HAP-1 (cell line): ENCODE measurements around the gene EPHX1.

Source experiments
- DNase-seq, 2 experiments: peaks; one replicate each; pipeline ENCODE4 v3.0.0-alpha.2; 2016 to 2020; ENCODE audit warnings: low spot score in 2 of 2
- H3K27me3 ChIP-seq: fragments of 250-450 bp; sonication (Bioruptor Pico); 2 replicates; pipeline ENCODE4 v1.5.1; 2020; ENCODE audit warnings: low read depth, mild to moderate bottlenecking, moderate library complexity
- H3K36me3 ChIP-seq: fragments of 250-450 bp; sonication (Bioruptor Pico); replicated peaks from 2 replicates; pipeline ENCODE4 v1.5.1; 2020; ENCODE audit warnings: mild to moderate bottlenecking
- H3K4me1 ChIP-seq: fragments of 250-450 bp; sonication (Bioruptor Pico); 2 replicates; pipeline ENCODE4 v1.5.1; 2020; ENCODE audit warnings: mild to moderate bottlenecking
- H3K4me3 ChIP-seq: fragments of 250-450 bp; sonication (Bioruptor Pico); 2 replicates; pipeline ENCODE4 v1.5.1; 2020; ENCODE audit warnings: mild to moderate bottlenecking, moderate library complexity
- H3K9me3 ChIP-seq: fragments of 250-450 bp; sonication (Bioruptor Pico); 2 replicates; pipeline ENCODE4 v1.5.1; 2020; ENCODE audit warnings: mild to moderate bottlenecking, moderate library complexity
- in situ Hi-C: fragments of 300-500 bp; cut with MboI; formaldehyde crosslinking; loops from 3 replicates; pipeline ENCODE4 v1.14.3; 2020; ENCODE audit warnings: low sequenced_read_pairs, inconsistent platforms, mixed read lengths

EPHX1 gene

GRCh38 chr1:225846331-225847310 is 36.7 kb downstream of the EPHX1 start:
- Histone ChIP-seq H3K27me3 (no peaks in the 10 kb centered on the region), H3K36me3 (peaks cover 12% of the 10 kb centered on the region), H3K4me3 (no peak overlapping the region), H3K4me1 (no peaks in the 10 kb centered on the region), H3K9me3 (no peaks in the 10 kb centered on the region)
- no peak for DNase-seq
- in situ Hi-C loops, result no loop called here

- in situ Hi-C loops, result no loop called here
- no peaks in the 10 kb centered on the region for H3K4me1 ChIP-seq
- H3K36me3 ChIP-seq, result peaks cover 12% of the 10 kb centered on the region
- H3K4me3 ChIP-seq, result no peak overlapping the region
- H3K9me3 ChIP-seq, result no peaks in the 10 kb centered on the region
- no peaks in the 10 kb centered on the region for H3K27me3 ChIP-seq
- DNase-seq, result no peak
These were observed 37.7 kb downstream of the EPHX1 start for GRCh38 chr1:225847610-225848009.

- Histone ChIP-seq H3K4me1 (no peaks in the 10 kb centered on the region), H3K9me3 (no peaks in the 10 kb centered on the region), H3K4me3 (no peak overlapping the region), H3K36me3 (peaks cover 12% of the 10 kb centered on the region), H3K27me3 (no peaks in the 10 kb centered on the region)
- in situ Hi-C loops, result no loop called here
- no peak for DNase-seq
These were observed 38.4 kb downstream of the EPHX1 start for GRCh38 chr1:225848030-225848955.

GRCh38 chr1:225849925-225850324 is 40.0 kb downstream of the EPHX1 start:
- in situ Hi-C loops, result no loop called here
- H3K4me1 ChIP-seq, result no peaks in the 10 kb centered on the region
- DNase-seq, result peak in 1 of 2 experiments; percentile 57
- no peaks in the 10 kb centered on the region for H3K27me3 ChIP-seq
- no peak overlapping the region for H3K4me3 ChIP-seq
- H3K36me3 ChIP-seq, result peaks cover 13% of the 10 kb centered on the region
- no peaks in the 10 kb centered on the region for H3K9me3 ChIP-seq

GRCh38 chr1:225850370-225850769 is 40.4 kb downstream of the EPHX1 start:
- in situ Hi-C loops, result no loop called here
- Histone ChIP-seq H3K4me1 (no peaks in the 10 kb centered on the region), H3K4me3 (no peak overlapping the region), H3K27me3 (no peaks in the 10 kb centered on the region), H3K36me3 (peaks cover 16% of the 10 kb centered on the region), H3K9me3 (no peaks in the 10 kb centered on the region)
- DNase-seq, result no peak

GRCh38 chr1:225851805-225852204 is 41.9 kb downstream of the EPHX1 start:
- H3K4me1 ChIP-seq, result no peaks in the 10 kb centered on the region
- DNase-seq, result no peak
- in situ Hi-C loops, result no loop called here

GRCh38 chr1:225852413-225853124 is 42.6 kb downstream of the EPHX1 start:
- DNase-seq, result no peak
- Histone ChIP-seq H3K4me1 (peaks cover 1% of the 10 kb centered on the region), H3K27me3 (no peaks in the 10 kb centered on the region), H3K9me3 (no peaks in the 10 kb centered on the region), H3K36me3 (peaks cover 7% of the 10 kb centered on the region; the same call in 1 of the 2 replicates), H3K4me3 (no peak overlapping the region)
- in situ Hi-C loops, result no loop called here

More at GRCh38 chr1:225851805-225852204, 41.9 kb downstream of the EPHX1 start:
- Histone ChIP-seq H3K36me3 (peaks cover 8% of the 10 kb centered on the region), H3K27me3 (no peaks in the 10 kb centered on the region), H3K9me3 (no peaks in the 10 kb centered on the region), H3K4me3 (no peak overlapping the region)

GRCh38 chr1:225853441-225853840 is 43.5 kb downstream of the EPHX1 start:
- in situ Hi-C loops, result no loop called here
- H3K4me1 ChIP-seq, result peaks cover 7% of the 10 kb centered on the region
- no peak for DNase-seq
- H3K27me3 ChIP-seq, result no peaks in the 10 kb centered on the region
- no peaks in the 10 kb centered on the region for H3K9me3 ChIP-seq
- H3K4me3 ChIP-seq, result no peak overlapping the region
- peaks cover 9% of the 10 kb centered on the region; the same call in 1 of the 2 replicates for H3K36me3 ChIP-seq

GRCh38 chr1:225855503-225856300 is 45.8 kb downstream of the EPHX1 start:
- Histone ChIP-seq H3K9me3 (no peaks in the 10 kb centered on the region), H3K27me3 (no peaks in the 10 kb centered on the region), H3K36me3 (peaks cover 10% of the 10 kb centered on the region), H3K4me1 (peaks cover 7% of the 10 kb centered on the region), H3K4me3 (no peak overlapping the region)
- in situ Hi-C loops, result no loop called here
- DNase-seq, result no peak

GRCh38 chr1:225857256-225857655 is 47.3 kb downstream of the EPHX1 start:
- peaks cover 7% of the 10 kb centered on the region for H3K4me1 ChIP-seq
- no peaks in the 10 kb centered on the region for H3K27me3 ChIP-seq
- H3K36me3 ChIP-seq, result peaks cover 22% of the 10 kb centered on the region
- no peak for DNase-seq
- H3K4me3 ChIP-seq, result no peak overlapping the region
- no peaks in the 10 kb centered on the region for H3K9me3 ChIP-seq
- in situ Hi-C loops, result no loop called here

GRCh38 chr1:225859151-225859550 is 49.2 kb downstream of the EPHX1 start:
- DNase-seq, result no peak
- in situ Hi-C loops, result no loop called here
- H3K36me3 ChIP-seq, result peaks cover 30% of the 10 kb centered on the region

GRCh38 chr1:225860107-225860506 is 50.2 kb downstream of the EPHX1 start:
- Histone ChIP-seq H3K36me3 (peaks cover 33% of the 10 kb centered on the region), H3K4me3 (no peak overlapping the region), H3K27me3 (no peaks in the 10 kb centered on the region), H3K4me1 (peaks cover 10% of the 10 kb centered on the region), H3K9me3 (no peaks in the 10 kb centered on the region)
- no peak for DNase-seq
- in situ Hi-C loops, result no loop called here

More at GRCh38 chr1:225859151-225859550, 49.2 kb downstream of the EPHX1 start:
- Histone ChIP-seq H3K9me3 (no peaks in the 10 kb centered on the region), H3K4me3 (no peak overlapping the region), H3K27me3 (no peaks in the 10 kb centered on the region), H3K4me1 (peaks cover 7% of the 10 kb centered on the region)
